NCI-H128 (cell line): ENCODE measurements around the gene FSTL5.

ENCODE experiments used
- DNase-seq: peaks from one replicate; lab custom pipeline; 2025; ENCODE audit not compliant: unreplicated experiment; lab: John Stamatoyannopoulos, UW

FSTL5 gene

DNA sequence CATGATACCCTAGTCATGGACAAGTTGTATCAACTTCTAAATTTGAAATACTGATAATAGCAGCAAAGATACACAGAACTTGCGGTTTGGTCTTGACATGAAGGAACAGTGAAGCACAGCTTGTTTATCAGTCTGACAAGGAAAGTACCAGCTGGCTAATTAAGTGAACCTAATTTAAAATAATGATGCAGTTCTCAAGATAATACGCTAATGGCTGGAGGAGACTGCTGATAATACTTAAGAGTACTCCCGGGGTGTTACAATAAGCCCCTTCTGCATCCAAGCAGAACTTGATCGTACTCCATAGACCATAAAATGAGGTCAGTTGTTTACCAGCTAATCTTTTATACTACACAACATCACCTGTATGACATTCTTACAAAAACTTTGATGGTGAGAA, 697.5 kb downstream of the FSTL5 start:
- no peak for DNase-seq

DNA sequence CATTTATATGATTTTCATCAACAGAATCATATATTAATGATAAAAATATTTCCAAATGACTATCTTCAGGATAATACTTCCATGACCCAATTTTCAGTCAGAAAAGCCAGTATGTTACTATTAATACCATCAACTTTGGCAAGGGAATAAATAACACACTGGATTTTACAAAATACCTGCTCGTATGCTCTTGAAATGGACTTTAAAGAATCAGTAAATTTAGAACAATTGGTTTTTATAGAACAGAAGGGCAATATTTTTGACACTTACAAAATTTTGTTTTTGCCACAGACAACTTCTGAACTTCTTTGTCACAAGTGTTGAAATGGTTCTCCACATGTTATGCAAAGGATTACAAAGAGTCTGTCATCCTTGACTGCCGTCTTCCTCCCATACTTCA, 700.4 kb downstream of the FSTL5 start:
- no peak for DNase-seq

DNA sequence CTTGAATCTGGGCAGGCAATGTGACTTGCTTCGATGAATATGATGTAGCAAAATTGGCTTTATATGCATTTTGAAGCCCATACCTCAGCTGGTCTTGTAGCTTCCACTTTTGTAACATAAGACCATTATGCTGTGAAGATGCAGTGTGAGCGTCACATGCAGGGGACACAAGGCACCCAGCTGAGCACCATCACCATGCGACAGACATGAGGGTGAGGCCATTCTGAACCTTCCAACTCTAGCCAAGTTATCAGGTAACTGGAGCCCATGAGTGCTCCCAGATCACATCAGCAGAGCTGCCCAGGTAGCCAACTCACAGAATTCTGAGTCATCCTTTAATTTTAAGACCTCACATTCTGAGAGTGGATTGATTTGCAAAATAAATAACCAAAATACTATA, 705.9 kb downstream of the FSTL5 start:
- no peak for DNase-seq

DNA sequence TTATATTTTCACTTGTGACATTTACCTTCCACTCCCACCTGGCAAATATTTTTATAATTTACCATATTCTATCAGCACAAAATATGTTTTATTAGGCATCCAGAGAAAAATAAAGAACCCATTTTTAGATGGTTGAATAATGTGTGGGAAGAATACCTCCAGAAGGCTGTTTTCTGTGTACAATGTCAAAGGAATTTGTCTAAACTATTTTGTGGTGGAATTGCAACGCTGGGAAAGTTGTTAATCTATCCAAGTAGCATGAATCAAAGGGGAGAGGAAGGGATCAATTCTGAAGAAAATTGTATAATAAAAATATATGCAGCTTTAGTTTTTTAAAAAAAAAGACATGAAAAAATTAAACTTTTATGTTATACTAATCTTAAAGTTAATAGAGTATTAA, 706.5 kb downstream of the FSTL5 start:
- no peak for DNase-seq

DNA sequence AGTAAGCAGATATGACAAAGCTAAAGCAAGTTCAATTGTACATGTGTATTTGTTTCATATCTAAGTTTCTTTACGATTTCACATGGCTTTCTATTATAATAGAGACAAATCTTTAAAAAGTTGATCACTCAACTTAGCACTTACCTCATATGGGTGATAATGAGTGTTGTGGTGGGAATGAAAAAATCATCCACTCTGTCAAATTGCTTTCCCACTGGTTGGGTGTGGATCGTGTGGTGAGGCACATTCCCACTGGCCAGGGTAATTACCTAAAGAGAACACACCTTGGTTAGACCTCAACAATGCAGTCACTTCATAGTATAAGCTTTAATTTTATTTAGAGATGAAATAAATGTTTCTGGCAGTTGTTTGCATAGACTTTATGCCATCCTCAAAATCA, 708.9 kb downstream of the FSTL5 start:
- no peak for DNase-seq

DNA sequence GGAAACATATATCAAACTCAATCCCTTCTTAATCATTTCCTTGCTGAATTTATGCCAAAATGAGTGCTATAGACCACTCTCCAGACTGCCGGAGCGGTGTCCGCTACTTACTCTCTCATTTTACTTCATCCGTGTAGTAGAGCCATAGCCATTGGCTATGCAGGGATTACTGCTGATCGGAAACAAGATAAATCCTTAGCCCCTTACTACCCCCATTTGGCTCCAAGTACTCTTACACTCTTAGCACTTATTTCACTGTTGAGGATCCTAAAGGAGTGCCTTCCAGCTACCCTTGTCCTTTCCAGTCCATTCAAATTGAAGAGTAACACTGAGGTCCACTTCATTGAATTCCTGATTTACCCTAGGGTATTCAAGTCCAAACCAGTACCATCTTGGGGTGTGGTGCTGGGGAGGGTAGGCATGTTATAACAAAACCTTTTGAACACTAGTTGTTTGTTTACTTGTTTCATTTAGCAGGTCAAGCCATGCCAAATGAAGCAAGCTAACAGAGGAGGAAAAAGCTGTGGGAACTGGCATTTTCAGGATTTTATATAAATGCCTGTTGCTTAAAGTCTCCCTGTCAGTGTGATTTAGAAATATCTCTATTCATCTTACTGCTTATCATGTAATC, 715.1 kb downstream of the FSTL5 start:
- no peak for DNase-seq

DNA sequence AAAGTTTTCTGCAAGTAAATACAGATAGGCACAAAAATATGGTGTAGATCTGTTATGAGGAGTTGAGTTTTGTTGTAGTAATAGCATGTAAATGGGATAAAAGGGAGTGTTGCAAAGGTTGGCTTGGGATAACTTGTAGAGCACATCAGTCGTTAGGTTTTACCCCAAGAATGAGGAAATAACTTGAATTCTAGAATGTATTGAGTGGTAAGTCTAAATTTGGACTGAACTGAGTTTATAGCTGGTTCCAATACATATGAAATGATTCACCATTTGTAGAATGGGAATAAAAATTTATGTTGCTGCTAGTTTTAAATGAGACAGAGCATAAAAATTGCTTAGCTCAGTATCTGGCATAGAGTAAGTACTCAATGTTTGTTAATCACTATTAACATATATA, 719.2 kb downstream of the FSTL5 start:
- no peak for DNase-seq

DNA sequence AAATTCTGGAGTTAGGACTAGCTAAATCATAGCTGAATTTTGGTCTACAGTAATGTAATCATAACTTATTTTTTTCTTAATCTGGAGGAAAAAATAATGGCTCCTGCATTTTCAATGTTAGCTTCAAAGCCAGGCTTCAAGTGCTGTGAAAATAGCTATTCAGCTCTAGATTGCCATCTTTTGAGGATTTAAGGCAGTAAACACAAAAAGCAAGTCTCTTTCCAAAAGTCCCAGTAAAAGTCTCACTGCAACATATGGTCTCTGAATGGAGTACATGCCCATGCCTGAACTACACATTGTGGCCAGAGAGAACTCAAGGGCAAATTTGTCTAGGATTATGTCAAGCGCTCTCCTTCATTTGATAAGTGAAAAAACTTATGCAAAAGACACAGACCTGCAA, 720.9 kb downstream of the FSTL5 start:
- no peak for DNase-seq

DNA sequence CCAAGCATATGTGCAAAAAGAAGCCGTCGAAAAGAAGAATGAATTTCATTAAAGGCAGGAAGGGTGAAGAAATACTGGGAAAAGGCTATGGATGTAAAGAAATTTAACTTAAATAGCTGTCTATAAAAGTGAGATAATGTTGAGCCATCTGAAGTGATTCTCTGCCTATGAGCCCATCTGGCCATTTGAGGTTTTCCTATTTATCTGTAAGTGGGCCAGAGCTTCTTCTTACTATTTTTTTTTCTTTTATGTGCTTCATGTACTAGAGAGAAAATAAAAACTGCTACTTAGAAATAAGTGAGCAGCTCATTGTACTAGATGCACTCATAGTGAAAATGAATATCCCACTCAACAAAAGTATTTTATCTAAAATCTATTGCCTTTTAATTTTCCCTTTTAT, 725.7 kb downstream of the FSTL5 start:
- no peak for DNase-seq

DNA sequence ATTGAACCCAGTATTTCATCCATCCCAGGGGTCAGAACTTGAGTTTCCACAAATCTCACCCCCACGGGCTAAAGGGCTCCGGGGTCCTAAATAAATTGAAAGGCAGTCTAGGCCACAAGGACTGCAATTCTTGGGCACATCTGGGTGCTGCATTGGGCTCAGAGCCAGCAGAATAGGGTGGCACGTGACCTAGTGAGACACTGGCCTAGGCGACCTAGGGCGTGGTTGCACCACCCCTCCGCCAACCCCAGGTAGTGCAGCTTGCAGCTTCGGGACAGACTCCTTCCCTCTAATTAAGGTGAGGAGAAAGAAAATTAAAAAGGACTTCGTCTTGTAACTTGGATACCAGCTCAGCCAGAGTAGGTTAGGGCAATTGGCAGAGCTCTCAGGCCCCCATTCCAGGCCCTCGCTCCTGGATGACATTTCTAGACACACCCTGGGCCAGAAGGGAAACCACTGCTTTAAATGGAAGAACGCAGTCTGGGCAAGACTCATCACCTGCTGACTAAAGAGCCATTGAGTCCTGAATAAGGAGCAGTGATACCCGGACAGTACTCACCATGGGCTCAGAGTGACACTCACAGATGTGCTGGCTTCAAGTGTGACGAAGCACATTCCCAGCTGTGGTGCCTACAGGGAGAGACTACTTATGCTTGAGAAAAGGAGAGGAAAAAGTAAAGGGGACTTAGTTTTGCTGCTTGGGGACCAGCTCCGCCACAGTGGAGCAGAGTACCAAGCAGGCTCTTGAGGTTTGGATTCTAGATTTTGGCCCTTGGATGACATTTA, 735.4 kb downstream of the FSTL5 start:
- DNase-seq = no peak

DNA sequence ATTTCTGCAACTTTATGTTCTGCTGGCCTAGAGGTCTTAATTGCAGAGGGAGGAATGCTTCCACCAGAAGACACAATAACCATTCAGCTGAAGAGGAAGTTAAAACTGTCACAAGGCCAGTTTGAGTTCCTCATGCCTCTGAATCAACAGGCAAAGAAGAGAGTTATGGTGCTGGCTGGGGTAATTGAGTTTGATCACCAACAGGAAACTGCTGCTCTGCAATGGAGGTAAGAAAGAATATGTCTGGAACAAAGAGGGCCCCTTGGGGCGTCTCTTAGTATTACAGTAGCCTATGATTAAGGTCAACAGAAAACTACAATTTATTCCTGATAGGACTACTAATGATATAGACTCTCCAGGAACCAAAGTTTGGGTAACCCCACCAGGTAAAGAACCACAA, 744.0 kb downstream of the FSTL5 start:
- no peak for DNase-seq

DNA sequence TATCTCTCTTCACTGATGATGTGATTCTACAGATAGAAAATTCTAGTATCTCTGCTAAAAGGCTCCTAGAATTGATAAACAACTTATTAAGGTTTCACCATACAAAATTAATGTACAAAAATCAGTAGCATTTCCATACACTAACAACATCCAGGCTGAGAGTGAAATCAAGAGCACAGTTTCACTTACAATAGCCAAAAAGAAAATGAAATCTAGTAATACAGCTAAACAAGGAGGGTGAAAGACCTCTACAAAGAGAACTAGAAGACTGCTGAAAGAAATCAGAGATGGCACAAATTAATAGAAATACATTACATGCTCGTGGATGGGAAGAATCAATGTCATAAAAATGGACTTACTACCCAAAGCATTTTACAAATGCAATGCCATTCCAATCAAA, 751.9 kb downstream of the FSTL5 start:
- DNase-seq = no peak

DNA sequence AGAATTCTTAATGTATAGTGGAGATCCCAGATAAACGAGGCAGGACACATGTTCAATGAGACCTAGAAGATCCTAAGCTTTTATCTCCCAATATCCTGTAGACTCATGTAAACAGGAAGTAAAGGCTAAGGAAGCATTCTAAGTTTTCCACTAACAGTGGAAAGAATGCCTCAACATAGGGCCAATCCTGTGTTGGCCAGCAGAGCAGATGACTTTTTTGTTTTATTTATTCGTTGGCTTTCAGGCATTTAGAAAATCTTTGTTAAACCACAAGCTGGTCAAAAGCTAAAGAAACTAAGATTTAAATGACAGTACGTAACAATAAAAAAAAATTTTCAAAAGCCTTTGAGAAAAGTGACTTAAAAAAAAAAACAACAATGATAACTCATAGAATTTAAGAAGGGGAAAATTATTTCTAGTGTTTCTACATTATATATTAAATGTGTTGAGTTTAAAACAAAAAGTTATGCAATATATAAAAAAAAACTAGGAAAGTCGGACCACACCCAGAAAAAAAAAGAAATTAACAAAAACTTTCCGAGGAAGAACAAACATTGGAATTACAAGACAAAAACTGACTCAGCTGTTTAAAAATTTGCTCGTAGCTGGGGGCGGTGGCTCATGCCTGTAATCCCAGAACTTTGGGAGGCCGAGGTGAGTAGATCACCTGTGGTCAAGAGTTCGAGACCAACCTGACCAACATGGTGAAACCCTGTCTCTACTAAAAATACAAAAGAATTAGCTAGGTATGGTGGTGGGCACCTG, 759.3 kb downstream of the FSTL5 start:
- DNase-seq = no peak

DNA sequence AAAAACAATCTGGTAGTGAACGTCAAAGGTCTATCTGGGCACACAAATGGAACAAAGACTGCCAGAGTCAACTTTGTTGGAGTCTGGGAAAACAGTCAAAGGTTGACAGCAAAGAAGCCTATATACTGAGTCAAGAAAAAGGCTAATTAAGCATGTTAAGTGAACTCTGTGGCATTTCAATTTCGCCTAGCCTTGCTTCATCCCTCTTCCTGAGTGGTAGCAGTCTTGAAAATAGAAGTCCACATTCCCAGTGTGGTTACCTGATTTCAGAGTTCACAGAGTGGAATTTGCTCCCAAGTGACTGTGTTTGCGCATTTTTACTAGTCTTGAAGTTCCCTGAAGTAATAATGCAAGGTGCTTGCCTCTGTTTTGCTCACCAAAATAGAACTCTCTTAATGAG, 760.0 kb downstream of the FSTL5 start:
- DNase-seq = no peak

DNA sequence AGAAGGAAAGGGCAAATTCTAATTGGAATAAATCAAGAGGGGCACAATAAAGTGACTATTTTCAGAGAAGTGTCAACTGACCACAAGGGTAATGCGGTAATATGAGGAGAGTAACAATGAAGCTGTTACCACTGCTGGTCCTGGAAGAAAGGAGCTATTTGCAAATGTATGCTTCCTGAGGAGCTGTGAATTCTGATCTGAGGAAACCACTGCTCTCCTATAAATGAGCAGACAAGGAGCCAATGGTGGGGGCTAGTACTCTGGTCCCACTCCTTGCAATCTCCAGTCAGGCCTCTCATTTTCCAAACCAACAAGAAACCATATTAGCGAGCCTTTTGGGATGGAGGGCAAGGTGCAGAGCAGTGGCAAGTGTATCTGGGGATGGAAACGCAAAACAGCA, 770.2 kb downstream of the FSTL5 start:
- DNase-seq = no peak

DNA sequence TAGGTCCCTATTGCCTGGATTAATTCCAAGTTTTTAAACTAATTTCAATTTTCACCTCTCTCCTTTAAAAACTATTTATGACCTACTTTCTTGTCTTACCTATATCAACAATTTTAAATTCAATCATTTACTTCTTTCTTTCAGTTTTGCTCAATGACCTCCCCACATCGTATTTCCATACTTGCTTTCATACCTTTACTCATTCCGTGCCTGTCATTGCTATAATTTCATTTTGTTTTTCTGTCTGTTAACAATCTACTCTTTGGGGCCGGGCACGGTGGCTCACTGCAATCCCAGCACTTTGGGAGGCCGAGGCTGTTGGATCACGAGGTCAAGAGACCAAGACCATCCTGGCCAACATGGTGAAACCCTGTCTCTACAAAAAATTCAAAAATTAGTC, 781.1 kb downstream of the FSTL5 start:
- no peak for DNase-seq

DNA sequence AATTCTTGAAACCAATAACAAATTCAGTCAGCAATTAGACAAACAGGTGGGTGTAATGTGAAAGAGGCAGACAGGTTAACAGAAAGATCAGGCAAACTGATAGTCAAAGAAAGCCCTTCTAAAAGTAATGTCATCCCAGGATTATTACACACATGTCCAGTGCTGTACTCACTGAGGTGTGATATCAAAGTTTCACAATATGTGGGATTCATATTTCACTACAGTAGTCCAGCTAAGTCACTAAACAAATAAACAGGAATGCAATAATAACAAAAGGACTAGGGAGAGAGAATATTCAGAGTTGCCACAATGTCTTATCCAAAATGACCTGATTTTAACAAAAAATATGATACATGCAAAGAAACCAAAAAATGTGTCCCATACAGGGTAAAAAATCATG, 787.5 kb downstream of the FSTL5 start:
- no peak for DNase-seq

DNA sequence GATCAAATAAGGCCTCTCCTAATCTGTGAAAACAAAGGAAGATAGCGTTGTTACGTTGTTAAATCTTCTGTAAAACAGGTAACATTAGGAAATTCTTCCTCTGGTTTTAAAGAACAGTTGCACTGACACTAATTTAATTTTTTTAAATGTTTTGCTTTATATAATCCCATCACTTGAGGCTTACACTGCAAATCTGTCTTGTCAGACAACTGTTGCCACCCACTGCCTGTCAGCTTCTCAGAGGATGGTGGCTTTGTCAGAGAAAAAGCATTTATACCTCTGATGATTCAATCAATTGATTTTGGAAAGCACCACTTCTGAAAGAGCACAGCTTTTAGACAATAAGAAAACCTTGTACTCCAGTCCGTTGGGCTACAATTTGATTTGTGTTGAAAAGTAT, 799.1 kb downstream of the FSTL5 start:
- no peak for DNase-seq

DNA sequence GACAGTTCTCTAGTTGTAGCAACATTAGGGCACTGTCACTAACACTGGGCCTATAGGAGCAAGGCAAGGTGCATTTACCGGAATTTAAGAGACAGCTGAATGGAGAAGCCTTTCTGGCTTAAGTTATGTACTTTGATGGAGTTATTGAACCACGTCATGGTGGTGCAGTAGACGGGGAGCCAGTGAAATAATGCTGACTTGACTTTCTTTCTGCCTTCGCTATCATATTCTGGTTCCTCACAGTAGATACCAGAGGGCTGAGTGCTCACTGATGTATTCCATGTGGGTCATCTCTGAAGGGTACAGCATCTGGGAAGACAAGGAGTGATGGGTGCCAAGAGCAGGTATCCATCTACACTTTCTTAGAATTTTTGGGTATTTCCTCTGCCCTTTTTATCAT, 802.8 kb downstream of the FSTL5 start:
- no peak for DNase-seq

DNA sequence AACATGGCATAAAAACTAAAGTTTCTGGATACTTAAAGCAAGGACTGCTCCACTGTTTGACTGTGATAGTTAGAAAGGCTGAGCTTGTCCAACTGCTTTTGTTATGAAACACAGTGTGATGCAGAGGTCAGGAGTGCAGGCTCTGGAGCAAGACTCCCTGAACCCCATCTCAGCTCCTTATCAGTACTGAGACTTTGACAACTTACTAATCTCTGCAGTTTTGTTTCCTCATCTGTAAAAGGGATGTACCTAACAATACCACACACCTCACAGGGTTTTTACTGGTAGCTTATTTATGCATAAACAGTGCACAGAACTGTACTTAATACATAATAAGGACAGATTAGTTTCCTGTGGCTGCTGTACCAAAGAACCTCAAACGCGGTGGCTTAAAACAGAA, 804.3 kb downstream of the FSTL5 start:
- no peak for DNase-seq

DNA sequence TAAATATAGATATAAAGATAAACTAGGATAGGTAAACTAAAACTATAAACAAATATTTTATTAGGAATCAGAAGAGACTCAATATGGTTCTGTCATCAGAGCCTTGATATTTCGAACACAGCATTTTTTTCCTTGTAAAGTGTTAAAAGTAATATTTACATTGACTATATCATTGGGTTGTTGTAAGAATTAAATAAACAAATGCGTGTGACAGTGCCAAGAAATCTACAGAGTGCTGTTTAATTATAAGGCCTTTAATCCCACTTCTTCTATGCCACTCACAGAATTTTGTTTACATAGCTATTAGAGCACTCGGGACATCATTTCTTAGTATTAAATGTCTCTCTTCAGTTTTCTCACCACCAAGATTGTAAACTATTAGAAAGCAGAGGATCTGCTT, 807.4 kb downstream of the FSTL5 start:
- no peak for DNase-seq

DNA sequence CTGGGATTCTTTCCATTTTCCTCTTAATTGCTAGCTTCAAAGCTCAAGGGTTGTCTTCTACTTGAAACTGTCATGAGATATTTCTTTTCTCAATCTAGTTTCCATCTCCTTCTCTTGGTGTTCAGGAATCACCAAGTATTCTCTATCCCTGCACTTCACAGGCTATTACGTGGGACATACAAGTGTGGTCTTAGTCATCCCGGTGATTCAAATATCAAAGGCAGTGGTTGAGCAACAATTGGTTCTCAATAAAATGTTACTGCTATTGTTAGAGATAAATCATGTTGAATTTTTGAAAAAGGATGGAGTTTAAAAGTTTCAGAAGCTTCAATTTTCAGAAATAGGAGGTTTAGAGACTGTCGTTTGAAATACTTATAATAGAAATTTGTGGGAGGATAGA, 812.9 kb downstream of the FSTL5 start:
- no peak for DNase-seq
